GM19240 (cell line): ENCODE data around the gene MYZAP.
A peak's percentile ranks its signal among the peaks of the same experiment; 100 is the strongest.

Source experiments
- DNase-seq: peaks from one replicate; pipeline ENCODE4 v3.0.0; 2011; ENCODE audit warnings: low spot score; ENCODE audit not compliant: insufficient read length

The MYZAP gene

GRCh38 chr15:57591822-57592367 is at the start of gene MYZAP:
MYZAP (plus strand) TSS chr15:57591904; CDS start chr15:57592035, 131 bp downstream.
- DNase-seq: no peak

GRCh38 chr15:57542505-57542817 is 49.2 kb upstream of the MYZAP start:
- no peak for DNase-seq

- no peak for DNase-seq
Measured at GRCh38 chr15:57544848-57545480, 46.7 kb upstream of the MYZAP start.

- DNase-seq: no peak
Measured at GRCh38 chr15:57545995-57546394, 45.7 kb upstream of the MYZAP start.

GRCh38 chr15:57547243-57547755 is 44.4 kb upstream of the MYZAP start:
- DNase-seq: no peak

- no peak for DNase-seq
Measured at GRCh38 chr15:57548351-57548750, 43.4 kb upstream of the MYZAP start.

GRCh38 chr15:57548835-57549234 is 42.9 kb upstream of the MYZAP start:
- no peak for DNase-seq

GRCh38 chr15:57549935-57550334 is 41.8 kb upstream of the MYZAP start:
- DNase-seq: no peak

- DNase-seq: no peak
Measured at GRCh38 chr15:57550640-57551039, 41.1 kb upstream of the MYZAP start.

GRCh38 chr15:57551715-57552677 is 39.7 kb upstream of the MYZAP start:
- DNase-seq: no peak

GRCh38 chr15:57552678-57553334 is 38.9 kb upstream of the MYZAP start:
- DNase-seq: no peak

GRCh38 chr15:57553526-57553925 is 38.2 kb upstream of the MYZAP start:
- DNase-seq: no peak

GRCh38 chr15:57554063-57554811 is 37.5 kb upstream of the MYZAP start:
- no peak for DNase-seq

- DNase-seq: no peak
Measured at GRCh38 chr15:57554812-57555179, 36.9 kb upstream of the MYZAP start.

GRCh38 chr15:57555270-57555669 is 36.4 kb upstream of the MYZAP start:
- DNase-seq: no peak

- no peak for DNase-seq
Measured at GRCh38 chr15:57556040-57556439, 35.7 kb upstream of the MYZAP start.

GRCh38 chr15:57557267-57557666 is 34.4 kb upstream of the MYZAP start:
- DNase-seq: no peak

GRCh38 chr15:57557810-57558209 is 33.9 kb upstream of the MYZAP start:
- no peak for DNase-seq

GRCh38 chr15:57559875-57560274 is 31.8 kb upstream of the MYZAP start:
- DNase-seq: peak; percentile 44

GRCh38 chr15:57561041-57561711 is 30.5 kb upstream of the MYZAP start:
- DNase-seq: peak; percentile 41
